Lung (tissue), 11 donors: ENCODE data around the gene SMIM45.
A peak's percentile ranks its signal among the peaks of the same experiment; 100 is the strongest.

Experiments used
- ATAC-seq: fragments of 200-7000 bp; cut with Tn5 transposase; one replicate; pipeline ENCODE4 v1.9.1; 2020; ENCODE audit warnings: moderate number of reproducible peaks; ENCODE audit not compliant: insufficient read depth, low FRiP score
- DNase-seq, 3 donors: peaks; one replicate each; pipeline ENCODE4 v3.0.0-alpha.2; 2013 to 2017
- H3K27ac ChIP-seq, 2 donors: one replicate each; pipeline ENCODE4 v1.5.1; 2013; ENCODE audit warnings: mild to moderate bottlenecking in 2 of 2, moderate library complexity in 2 of 2, control low read depth in 1 of 2, inconsistent platforms in 1 of 2, low read depth in 1 of 2, low read length in 1 of 2
- H3K27me3 ChIP-seq, 3 donors: one replicate each; pipeline ENCODE4 v1.5.1; 2013; ENCODE audit warnings: low read length in 2 of 3; ENCODE audit not compliant: control insufficient read depth in 3 of 3, insufficient read depth in 3 of 3
- H3K36me3 ChIP-seq, 4 donors: one replicate each; pipeline ENCODE4 v1.5.1; 2013; ENCODE audit warnings: low read length in 4 of 4, mild to moderate bottlenecking in 1 of 4, moderate library complexity in 1 of 4; ENCODE audit not compliant: control insufficient read depth in 4 of 4, insufficient read depth in 4 of 4
- H3K4me1 ChIP-seq, 5 donors: one replicate each; pipeline ENCODE4 v1.5.1; 2013; ENCODE audit warnings: low read length in 5 of 5, mild to moderate bottlenecking in 2 of 5, moderate library complexity in 1 of 5; ENCODE audit not compliant: control insufficient read depth in 5 of 5, insufficient read depth in 5 of 5
- H3K4me3 ChIP-seq: one replicate; pipeline ENCODE4 v1.5.1; 2013; ENCODE audit warnings: mild to moderate bottlenecking, control low read depth, moderate library complexity
- H3K9ac ChIP-seq, 2 donors: one replicate each; pipeline ENCODE4 v1.5.1; 2013; ENCODE audit warnings: low read length in 2 of 2, control low read depth in 1 of 2; ENCODE audit not compliant: insufficient read depth in 1 of 2
- H3K9me3 ChIP-seq, 4 donors: one replicate each; pipeline ENCODE4 v1.5.1; 2013; ENCODE audit warnings: low read length in 3 of 4, mild to moderate bottlenecking in 1 of 4, moderate library complexity in 1 of 4; ENCODE audit not compliant: control insufficient read depth in 4 of 4, insufficient read depth in 3 of 4
- CTCF ChIP-seq: IDR thresholded peaks from 2 replicates; pipeline ENCODE4 v1.5.1; 2012; ENCODE audit warnings: mild to moderate bottlenecking; ENCODE audit errors: control extremely low read depth, extremely low read depth
- WGBS, 2 donors: extraction: QIAGEN DNeasy Blood & Tissue Kit; methylation state at CpG; one replicate each; pipeline ENCODE4 v1.1.7; 2013; 5-methylcytosine and 5-hydroxymethylcytosine counted together
- donor health status: control.
- donor health status: control.
- donor health status: Bipolar disorder and iron deficiency.
- donor health status: healthy.
- donor health status: DM: yes; HTN: yes; CAD: no.

The SMIM45 gene

GRCh38 chr22:41976961-41977566 is 25.1 kb downstream of the SMIM45 start:
- peaks cover 0 to 31% (median 26%) of the 10 kb centered on the region in 3 donors for H3K27me3 ChIP-seq
- TF ChIP-seq CTCF, result no peak
- no peak overlapping the region for H3K4me3 ChIP-seq
- H3K4me1 ChIP-seq, result peaks cover 0 to 11% (median 5%) of the 10 kb centered on the region in 5 donors
- ATAC-seq (no peak), DNase-seq (peak in 1 of 3 donors; percentile 42)
- no peaks in the 10 kb centered on the region for H3K9me3 ChIP-seq
- WGBS, 2 donors, result 5 to 6% methylated on average over 41 to 46 of the region's 46 CpGs
- no peak overlapping the region for H3K9ac ChIP-seq
- no peaks in the 10 kb centered on the region for H3K36me3 ChIP-seq
- no peak overlapping the region for H3K27ac ChIP-seq

- no peak overlapping the region for H3K9ac ChIP-seq
- no peak overlapping the region for H3K27ac ChIP-seq
- ATAC-seq, result no peak
- 95 to 100% methylated on average over 1 of the region's 1 CpG for WGBS, 2 donors
- H3K4me1 ChIP-seq, result peaks cover 0 to 11% (median 5%) of the 10 kb centered on the region in 5 donors
- no peak for TF ChIP-seq CTCF
- no peaks in the 10 kb centered on the region for H3K36me3 ChIP-seq
- peaks cover 0 to 29% (median 23%) of the 10 kb centered on the region in 3 donors for H3K27me3 ChIP-seq
- no peak for DNase-seq
- H3K4me3 ChIP-seq, result no peak overlapping the region
- no peaks in the 10 kb centered on the region for H3K9me3 ChIP-seq
Observed at GRCh38 chr22:41978732-41979131, 26.8 kb downstream of the SMIM45 start.

GRCh38 chr22:41979423-41980250 is 27.7 kb downstream of the SMIM45 start:
- peaks cover 0 to 29% (median 23%) of the 10 kb centered on the region in 3 donors for H3K27me3 ChIP-seq
- H3K9me3 ChIP-seq, result no peaks in the 10 kb centered on the region
- peaks cover 0 to 11% (median 5%) of the 10 kb centered on the region in 5 donors for H3K4me1 ChIP-seq
- no peak for TF ChIP-seq CTCF
- ATAC-seq (no peak), DNase-seq (no peak)
- H3K36me3 ChIP-seq, result no peaks in the 10 kb centered on the region
- no peak overlapping the region for H3K27ac ChIP-seq
- H3K4me3 ChIP-seq, result no peak overlapping the region
- no peak overlapping the region for H3K9ac ChIP-seq
- 88 to 90% methylated on average over 9 of the region's 9 CpGs for WGBS, 2 donors
